Measurements from ENCODE around the gene PRXL2B.

GRCh38 chr1:2610036-2610959, 23.7 kb downstream of the PRXL2B start:
- TF ChIP-seq SPI1 (IDR thresholded peaks at IDR 0.05; ENCODE audit: borderline replicate concordance, low read depth) (no peak), CTCF (IDR thresholded peaks at IDR 0.05; ENCODE audit: insufficient read depth, low read length) (no peak), GABPA (IDR thresholded peaks at IDR 0.05; ENCODE audit: low read depth) (no peak), POLR2AphosphoS5 (IDR thresholded peaks at IDR 0.05; ENCODE audit: low read depth) (no peak), REST (IDR thresholded peaks at IDR 0.05; ENCODE audit: insufficient replicate concordance, low read depth) (no peak)
